Stimulated activated CD8-positive, alpha-beta memory T cell treated with anti-CD3 and anti-CD28 coated beads, Interleukin-12 subunit alpha, Interleukin-12 subunit beta, amount 100 ng/mL, for 1 hour (primary cell): ENCODE data around the gene COBLL1.

Source experiments
- DNase-seq: peaks from one replicate; pipeline ENCODE4 v3.0.0-alpha.2; 2020; ENCODE audit warnings: low read depth

COBLL1 gene

DNA sequence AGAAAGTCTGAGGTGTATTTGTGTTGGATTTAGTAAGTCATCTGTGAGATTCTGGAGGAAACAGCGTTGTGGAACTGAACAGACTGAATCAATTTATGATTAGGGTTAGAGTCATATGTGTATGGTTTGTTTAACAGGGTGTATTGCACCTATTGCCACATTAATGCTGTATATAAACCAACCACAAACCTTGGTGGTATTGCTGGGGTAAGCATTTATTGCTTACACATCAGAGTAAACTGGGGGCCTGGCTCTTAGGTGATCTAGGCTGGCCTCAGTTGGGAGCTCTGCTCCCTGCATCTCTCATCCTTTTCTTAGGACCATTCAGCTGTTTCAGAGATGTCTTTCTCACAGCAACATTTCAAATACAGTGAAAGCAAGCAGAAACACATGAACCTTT is 160.6 kb downstream of the COBLL1 start:
- no peak for DNase-seq

DNA sequence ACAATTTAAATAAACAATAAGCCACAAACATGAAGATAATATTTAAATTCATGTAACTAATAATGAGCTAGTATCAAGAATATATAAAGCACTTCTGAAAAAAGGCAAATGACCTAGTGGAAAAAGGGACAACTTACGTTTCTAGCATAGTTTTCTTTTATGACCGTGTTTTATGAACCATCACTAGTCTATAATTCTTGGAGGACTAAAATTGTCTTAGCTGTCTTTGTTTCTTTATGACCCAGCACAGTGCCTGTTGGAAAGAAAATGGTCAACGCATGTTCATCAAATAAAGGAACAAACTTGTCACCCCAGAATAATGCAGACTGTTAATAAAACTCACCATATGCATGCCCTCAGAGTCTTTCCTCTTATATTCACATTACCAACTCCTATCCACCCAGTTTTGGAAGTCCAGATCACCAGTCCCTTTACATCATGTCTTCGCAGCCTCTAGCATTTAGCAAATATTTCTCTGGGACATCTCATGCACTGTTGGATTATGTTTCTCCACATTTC is 162.9 kb downstream of the COBLL1 start:
- no peak for DNase-seq

DNA sequence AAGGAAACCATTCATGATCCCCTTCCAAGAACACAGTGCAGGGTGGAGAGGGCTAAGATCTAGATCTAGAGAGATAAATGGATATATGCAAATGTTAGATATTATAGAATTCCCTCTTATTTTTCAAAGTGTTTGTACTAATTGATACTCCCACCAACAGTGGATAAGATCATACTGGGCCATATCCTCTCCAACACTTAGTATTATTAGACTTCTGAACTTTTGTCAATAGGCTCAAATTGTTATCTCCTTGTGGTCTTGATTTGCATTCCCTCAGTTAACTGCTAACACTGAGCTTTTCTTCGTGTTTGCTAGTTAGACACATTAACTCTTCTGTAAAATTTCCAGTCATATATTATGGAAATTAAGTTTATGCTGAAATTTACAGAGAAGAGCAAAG is 163.9 kb downstream of the COBLL1 start:
- DNase-seq = no peak

DNA sequence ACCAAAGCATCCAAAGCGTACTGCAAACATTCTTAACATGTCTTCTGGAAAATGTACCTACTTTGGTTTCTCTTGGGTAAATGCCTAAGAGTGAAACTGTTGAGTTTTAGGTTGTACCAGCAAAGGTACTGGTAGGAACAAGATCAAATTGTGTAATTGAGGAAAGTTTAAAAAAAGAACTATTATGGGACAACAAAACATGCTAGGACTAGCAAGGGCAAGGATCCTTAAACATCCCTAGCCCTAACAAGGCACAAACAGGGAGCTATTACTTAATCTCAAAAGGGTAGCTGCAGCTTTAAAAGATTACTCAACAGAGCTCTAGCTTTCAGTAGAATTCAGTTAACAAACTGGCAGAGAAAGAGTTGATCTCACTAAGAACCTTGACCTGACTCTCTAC is 164.4 kb downstream of the COBLL1 start:
- DNase-seq = no peak

DNA sequence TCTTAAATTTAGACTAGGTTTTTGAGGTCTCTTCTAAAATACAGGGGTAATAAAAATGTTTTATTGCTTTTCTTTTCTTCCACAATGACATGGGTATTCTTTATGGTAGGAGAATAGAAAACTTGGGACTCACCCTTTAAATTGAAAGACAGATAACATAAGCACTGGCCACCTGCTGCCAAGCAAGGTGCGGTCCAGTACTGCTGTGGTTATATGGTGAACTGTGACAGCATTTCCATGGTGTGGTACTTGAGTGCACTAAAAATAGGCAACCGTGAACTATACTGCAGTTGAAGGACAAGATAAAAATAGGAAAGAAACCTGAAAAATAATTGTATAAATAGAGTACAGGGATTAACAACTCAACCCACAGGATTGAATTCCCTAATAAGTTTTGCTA is 165.9 kb downstream of the COBLL1 start:
- DNase-seq = no peak

DNA sequence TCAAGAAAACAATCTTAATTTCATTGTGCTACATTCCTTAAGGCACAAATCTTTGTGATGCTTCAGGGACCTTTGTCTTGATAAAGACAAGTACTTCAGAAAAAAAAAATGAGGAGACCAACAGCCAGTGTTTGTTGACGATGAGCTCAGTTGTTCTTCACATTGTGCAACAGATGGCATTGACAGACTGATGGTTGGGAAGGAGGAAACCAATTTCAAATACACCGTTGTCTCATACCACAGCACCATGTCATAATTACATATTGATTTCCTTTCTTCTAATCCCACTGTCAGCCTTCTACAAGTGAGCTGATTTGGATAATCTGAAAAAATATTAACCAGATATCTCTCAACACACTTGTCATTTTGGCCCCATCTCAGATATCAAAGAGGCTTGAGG is 166.6 kb downstream of the COBLL1 start:
- DNase-seq = no peak

DNA sequence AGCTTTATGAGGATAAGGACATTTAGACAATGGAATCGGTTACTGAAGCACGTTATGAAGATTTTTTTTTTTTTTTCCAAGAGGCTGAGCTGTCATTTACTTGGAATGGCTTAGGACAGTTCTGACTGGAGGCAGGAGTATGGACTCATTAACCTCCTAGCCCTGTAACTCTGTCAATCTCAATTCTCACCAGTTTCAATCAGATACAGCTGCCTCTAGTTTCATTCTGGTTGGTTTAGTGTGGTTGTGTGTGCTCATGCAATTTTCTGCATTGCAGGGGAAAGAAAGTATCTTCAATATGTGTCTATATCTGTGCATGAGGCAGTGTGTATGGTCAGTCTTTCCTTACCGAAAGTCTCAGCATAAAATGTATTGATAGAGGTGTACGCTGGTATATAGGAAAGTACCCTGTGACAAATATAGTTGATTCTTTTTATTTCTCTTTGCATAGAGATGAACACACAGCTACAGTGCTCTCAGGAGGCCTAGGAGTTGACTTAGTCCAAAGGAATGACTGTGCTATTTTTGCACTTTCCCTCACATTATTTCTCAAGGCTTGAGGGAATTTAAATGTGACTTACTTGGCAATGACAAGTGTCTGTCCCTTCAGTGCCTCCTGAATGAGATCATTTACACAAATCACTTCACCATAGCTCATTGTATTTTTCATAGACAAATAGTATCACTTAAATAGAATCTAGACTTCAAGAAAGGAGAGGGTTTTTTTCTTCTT is 169.8 kb downstream of the COBLL1 start:
- DNase-seq = no peak

GRCh38 chr2:164669291-164669690 is 172.3 kb downstream of the COBLL1 start:
- DNase-seq = no peak

GRCh38 chr2:164667566-164667965 is 174.1 kb downstream of the COBLL1 start:
- DNase-seq = no peak

DNA sequence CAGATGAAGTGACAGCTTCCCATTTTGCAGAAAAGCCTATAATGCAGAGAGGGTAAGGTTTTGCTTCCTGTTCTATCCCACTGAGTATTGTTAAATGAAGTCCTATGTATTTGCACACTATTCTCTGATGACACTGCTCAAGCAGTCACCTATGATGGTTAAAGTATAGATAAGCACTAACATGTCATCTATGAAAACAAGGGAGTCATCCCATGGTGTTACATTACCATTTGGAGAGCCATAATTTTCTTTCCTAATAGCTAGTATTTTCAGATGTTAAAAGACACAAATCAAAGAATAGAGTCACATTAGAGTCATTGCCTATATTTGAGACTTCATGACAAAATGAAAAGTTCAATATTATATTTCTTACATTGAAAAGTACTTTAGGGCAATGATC is 177.6 kb downstream of the COBLL1 start:
- no peak for DNase-seq

DNA sequence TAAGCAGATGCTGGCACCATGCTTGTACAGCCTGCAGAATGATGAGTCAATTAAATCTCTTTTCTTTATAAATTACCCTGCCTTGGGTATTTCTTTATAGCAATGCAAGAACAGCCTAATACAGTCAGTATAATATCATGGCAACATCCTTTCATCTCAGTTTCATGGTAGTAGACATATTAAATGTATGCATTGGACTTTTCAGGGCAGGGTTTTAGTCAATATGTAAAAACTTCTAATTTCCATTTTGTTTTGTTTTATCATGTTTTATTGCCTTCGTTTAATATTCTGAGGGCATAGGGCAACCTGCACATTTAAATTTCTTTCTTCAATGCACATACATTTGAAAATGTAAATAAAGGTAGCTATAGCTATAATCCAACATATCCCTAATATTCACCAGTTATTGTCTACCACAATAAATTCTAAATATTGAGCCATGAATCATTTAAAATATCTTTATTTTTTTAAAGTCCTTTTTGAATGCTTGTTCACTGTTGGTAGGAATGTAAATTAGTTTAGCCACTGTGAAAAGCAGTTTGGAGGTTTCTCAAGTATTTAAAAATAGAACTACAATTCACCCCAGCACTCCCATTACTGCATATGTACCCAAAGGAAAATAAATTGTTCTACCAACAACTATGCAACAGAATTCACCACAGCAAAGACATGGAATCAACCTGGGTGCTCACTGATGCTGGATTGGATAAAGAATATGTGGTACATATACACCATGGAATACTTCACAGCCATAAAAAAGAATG is 178.6 kb downstream of the COBLL1 start:
- DNase-seq = no peak

DNA sequence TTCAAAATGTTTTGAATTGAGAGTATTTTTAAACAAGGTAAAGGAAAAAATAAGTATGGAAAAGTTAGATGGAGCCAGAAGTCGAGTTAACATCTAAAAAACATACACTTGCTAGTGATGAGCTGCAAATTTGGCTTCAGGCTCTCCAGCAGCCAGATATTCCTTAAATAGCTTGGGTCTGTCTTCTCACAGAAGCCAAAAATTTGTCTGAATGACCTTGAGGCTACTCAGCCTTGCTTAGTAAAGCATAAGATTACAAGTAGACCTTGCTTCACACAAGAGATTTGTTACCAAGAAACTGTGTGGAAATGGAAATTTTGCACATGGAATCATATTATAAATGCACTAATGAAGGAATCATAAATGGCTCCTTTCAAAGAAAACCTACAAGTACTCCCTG is 179.6 kb downstream of the COBLL1 start:
- no peak for DNase-seq

DNA sequence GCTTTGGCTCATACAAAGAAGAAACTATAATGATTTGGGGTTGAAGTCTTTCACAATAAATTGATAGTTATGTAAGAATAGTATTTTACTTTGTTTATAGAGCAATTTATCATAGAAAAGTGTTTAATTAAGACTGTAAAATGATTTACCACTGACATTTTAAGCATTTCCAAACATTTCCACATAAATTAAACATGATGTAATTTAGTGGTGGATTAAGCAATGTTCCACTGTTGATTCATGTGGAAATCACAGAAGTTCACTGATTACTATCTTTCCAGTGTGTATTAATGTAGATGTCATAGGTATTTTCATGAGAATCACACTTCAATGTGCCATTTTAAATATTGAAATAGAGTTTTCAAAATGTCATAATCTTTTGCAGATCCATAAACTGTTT is 180.3 kb downstream of the COBLL1 start:
- DNase-seq = no peak

- no peak for DNase-seq
Observed at GRCh38 chr2:164657129-164657528, 184.5 kb downstream of the COBLL1 start.

- DNase-seq = no peak
Observed at GRCh38 chr2:164655750-164656149, 185.9 kb downstream of the COBLL1 start.

DNA sequence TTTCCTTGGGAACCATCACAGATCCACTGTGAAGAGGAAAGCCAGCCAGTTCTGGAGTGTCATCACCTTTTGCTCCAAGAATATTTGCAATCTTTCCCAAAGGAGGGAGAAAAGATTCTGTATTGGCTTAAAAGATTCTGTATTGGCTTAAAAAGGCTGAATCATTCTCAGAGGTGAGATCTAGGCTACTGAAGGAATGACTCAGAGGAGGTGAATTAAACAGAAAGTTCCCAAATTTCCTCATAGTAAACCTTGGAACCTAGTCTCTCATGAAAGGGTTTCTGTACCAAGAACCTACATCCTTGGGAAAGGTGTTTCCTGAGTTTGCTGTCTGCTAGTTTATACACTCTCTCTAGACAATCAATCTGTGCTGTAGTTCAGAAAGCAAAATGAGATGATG is 186.3 kb downstream of the COBLL1 start:
- DNase-seq = no peak

DNA sequence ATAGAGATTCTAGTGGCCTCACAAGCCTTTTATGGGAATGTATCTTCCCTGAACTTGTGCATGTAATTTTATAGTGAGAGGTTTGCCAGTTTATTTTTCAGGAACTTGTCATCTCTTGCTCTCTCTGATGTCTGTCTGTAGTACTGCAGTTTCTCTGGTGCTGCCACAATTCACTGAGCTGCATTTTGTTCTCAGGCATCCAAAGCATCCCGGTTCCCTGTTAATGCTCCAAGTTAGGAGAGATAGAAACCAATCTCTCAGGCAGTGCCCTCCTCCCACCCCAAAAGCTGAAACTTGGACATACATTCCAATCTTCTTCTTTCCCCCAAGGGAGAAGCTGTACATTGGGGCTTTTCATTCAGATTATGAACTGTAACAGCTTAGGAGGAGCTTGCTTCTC is 190.3 kb downstream of the COBLL1 start:
- no peak for DNase-seq

DNA sequence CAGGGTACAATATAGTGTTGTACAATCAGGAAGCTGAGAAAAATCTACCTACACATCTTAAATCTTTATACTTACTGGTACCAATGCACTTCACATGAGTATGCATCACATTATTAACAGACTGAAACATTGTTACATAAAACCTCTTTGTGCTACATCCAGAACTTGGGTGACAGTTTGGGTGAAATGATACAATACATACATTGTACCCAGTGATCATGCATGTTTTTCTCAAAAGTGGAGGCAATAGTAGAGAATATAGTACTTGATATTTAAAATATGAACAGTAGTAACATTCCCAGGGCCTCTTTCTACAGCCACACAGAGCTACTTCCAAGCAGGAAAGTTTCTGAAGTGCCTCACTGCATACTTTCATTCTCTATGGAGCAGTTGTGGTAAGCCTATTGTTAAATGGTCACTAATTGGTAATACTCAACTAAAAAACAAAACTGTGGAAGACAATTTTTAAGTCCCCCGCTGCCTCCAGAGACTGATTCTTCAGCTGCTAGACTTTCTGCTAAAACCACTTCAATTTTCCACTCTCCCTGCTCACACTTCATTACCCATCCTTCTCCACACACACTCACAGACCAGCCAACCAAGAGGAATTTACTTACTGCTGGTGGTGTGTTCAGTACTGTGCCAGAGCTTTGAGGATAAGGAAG is 197.5 kb downstream of the COBLL1 start:
- DNase-seq = no peak

DNA sequence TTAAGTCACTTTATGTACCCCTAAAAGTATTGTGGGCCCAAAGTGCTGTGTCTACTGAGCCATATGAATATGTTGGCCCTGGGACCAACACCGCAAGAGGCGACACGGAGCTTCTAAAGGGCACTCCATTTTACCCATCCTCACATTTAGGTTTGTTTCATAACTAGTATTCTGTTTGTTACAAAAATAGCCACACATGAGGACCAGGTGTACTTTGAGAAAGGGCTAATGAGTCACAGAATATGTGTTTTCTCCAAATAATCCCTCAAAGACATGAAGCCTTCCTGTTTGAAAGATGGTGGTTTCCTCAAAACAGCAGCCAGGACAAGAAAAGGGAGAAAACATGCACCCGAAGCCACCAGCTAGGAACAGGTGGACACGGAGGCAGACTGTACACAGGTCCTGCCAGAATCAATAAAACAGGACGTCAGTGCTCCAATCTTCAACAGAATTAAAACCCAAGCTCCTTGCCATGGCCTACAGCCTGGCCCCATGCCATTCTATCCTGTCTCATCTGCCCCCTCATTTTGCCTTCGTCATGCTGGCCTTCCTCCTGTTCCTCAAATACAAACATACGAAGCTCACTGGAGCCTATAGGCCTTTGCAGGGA is 198.6 kb downstream of the COBLL1 start:
- DNase-seq = no peak

DNA sequence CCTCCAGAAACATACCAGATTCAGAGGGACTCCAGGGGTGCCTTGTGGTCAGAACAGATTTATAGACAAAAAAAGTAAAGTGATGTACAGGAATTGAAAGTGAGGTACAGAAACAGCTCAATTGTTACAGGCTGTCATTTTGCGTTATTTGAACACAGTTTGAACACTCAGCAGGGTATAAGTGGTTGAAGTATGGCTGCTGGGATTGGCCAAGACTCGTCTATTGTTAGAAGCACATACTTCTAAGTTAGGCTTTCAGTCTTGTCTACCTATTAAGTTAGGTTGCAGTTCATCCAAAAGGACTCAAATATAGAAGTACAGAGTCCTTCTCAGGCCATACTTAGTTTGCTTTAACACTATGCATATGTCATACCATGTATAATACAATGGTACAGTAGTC is 199.4 kb downstream of the COBLL1 start:
- no peak for DNase-seq
